ENCODE results near the gene CALML4. TPM values are rescaled to one million over a fixed set of nuclear protein-coding genes. Genes with fewer than 3 reads are reported as not detected.

CALML4 gene
- total RNA-seq, 1 donor = 2.7 TPM

DNA sequence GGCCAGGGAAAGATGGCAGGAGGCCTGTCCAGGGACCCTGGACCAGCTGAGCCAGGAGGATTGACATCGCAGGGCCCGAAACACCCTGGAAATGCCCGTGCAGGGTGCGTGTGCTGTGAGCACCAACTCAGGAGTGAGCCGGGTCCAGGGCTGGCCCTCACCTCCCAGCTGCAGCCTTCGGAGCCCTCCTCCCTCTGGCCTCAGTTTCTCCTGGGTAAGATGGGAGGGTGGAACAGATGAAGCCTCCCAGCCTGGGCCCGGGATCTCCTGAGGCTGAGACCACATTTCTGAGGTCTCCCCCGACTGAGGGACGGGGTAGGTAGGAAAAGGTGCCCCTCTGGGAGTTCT, 5.3 kb upstream of the CALML4 start:
- no peak overlapping the region for H3K4me3 ChIP-seq (ENCODE audit: low read depth, low read length)
- no peak for DNase-seq (ENCODE audit: low read depth)
- TF ChIP-seq, protein P1, sequence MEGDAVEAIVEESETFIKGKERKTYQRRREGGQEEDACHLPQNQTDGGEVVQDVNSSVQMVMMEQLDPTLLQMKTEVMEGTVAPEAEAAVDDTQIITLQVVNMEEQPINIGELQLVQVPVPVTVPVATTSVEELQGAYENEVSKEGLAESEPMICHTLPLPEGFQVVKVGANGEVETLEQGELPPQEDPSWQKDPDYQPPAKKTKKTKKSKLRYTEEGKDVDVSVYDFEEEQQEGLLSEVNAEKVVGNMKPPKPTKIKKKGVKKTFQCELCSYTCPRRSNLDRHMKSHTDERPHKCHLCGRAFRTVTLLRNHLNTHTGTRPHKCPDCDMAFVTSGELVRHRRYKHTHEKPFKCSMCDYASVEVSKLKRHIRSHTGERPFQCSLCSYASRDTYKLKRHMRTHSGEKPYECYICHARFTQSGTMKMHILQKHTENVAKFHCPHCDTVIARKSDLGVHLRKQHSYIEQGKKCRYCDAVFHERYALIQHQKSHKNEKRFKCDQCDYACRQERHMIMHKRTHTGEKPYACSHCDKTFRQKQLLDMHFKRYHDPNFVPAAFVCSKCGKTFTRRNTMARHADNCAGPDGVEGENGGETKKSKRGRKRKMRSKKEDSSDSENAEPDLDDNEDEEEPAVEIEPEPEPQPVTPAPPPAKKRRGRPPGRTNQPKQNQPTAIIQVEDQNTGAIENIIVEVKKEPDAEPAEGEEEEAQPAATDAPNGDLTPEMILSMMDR (IDR thresholded peaks at IDR 0.05; ENCODE audit: insufficient read depth, low read length) = no peak

DNA sequence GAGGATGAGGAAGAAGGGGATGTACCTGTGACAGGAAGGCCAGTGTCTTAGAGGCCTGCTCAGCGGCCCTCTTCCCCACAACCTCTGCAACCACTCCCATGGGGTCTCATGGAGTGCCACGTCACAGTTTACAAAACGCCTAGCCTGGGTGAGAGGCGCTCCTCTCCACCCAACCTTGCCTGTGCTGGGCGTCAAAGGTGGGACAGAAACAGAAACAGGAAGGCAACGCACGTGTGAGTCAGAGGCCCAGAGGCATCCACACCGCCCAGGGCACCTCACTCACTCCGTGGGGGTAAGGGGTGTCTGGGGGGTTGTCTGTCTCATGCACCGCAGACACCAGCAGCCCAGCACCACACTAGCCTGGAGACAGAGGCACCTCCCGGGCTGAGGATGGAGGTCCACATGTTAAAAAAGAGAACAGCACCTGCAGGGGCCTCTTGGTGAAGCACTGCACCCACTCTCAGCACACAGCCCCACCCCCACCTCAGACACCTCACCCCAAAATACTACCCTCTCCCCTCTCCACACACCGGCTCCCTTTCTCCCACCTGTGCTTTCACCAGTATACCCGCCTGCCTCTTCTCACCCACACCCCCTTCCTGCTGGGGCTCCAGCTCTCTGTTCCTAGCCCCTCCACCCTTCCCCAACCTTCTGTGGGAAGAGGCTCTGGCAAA, 4.7 kb upstream of the CALML4 start:
- DNase-seq (ENCODE audit: low read depth) = no peak
- no peak overlapping the region for H3K4me3 ChIP-seq (ENCODE audit: low read depth, low read length)
- TF ChIP-seq, protein P1 (IDR thresholded peaks at IDR 0.05; ENCODE audit: insufficient read depth, low read length) = no peak

DNA sequence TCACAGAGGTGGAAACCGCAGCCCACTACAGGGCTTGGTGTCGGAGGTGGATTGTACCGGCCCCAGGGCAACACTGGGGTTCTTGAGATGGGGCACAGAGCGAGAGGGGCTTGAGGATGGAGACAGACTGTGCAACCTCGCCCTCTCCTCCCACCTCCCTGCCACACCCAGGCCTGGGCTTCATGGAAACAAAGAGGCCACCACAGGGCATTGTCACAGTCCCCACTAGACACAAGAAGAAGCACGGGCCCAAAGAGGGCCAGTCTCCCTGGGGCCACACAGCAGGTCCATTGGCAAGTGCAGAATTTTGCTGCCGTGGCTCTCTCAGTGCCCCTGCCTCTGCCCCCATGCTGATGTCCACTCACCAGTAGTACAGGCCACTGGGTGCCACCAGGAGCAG, 4.1 kb upstream of the CALML4 start:
- TF ChIP-seq, protein P1 (IDR thresholded peaks at IDR 0.05; ENCODE audit: insufficient read depth, low read length) = no peak
- DNase-seq (ENCODE audit: low read depth) = no peak

DNA sequence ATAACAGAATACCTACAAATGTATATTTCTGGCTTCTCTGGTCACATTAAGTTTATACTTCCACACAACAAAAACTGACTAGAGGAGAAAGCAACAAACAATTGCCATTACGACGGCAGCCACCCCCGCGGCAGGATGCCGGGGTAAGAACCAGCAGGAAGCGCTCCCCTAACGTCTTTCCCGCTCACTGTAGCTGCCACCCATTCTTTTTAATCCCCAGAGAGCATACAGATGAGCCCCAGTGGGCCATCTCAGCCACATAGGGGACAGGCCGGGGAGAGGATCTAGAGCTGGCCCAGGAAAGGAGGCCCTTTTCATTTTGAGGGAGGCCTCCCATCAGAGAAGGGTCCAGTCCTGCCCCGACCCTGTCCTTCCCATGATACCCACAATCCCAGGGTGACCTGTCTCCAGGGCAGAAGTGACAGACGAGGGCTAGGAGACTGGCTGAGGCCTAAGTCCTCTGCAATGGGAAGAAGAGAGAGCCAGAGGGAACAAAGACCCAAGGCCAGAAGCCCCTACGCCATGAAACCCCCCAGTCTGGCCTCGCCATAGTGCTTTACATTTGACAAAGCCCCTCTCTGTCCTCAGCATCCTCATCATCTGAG, 3.6 kb upstream of the CALML4 start:
- TF ChIP-seq, protein P1 (IDR thresholded peaks at IDR 0.05; ENCODE audit: insufficient read depth, low read length) = no peak
- no peak overlapping the region for H3K4me3 ChIP-seq (ENCODE audit: low read depth, low read length)

More for the DNA sequence above, 4.1 kb upstream of the CALML4 start:
- no peak overlapping the region for H3K4me3 ChIP-seq (ENCODE audit: low read depth, low read length)

DNA sequence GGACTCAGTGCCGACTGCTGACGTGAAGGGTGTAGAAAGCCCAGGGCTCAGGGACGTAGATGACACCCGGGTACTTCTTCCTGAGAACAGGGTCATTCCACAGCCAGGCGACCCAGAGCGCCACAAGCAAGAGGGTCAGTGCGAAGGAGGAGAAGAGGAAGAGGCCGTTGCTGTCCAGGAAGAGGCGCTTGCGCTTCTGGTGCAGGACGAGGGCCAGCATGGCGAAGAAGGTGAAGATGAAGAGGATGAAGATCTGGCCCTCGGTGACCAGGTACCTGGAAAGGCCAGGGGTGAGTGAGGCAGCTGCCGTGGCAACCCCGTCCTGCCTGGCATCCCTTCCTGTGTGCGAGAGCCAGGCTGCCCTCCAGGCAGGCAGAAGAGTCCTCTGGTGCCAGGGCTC, 3.0 kb upstream of the CALML4 start:
- no peak overlapping the region for H3K4me3 ChIP-seq (ENCODE audit: low read depth, low read length)
- TF ChIP-seq, protein P1 (IDR thresholded peaks at IDR 0.05; ENCODE audit: insufficient read depth, low read length) = no peak
- DNase-seq (ENCODE audit: low read depth) = no peak

More for the DNA sequence above, 3.6 kb upstream of the CALML4 start:
- no peak for DNase-seq (ENCODE audit: low read depth)

DNA sequence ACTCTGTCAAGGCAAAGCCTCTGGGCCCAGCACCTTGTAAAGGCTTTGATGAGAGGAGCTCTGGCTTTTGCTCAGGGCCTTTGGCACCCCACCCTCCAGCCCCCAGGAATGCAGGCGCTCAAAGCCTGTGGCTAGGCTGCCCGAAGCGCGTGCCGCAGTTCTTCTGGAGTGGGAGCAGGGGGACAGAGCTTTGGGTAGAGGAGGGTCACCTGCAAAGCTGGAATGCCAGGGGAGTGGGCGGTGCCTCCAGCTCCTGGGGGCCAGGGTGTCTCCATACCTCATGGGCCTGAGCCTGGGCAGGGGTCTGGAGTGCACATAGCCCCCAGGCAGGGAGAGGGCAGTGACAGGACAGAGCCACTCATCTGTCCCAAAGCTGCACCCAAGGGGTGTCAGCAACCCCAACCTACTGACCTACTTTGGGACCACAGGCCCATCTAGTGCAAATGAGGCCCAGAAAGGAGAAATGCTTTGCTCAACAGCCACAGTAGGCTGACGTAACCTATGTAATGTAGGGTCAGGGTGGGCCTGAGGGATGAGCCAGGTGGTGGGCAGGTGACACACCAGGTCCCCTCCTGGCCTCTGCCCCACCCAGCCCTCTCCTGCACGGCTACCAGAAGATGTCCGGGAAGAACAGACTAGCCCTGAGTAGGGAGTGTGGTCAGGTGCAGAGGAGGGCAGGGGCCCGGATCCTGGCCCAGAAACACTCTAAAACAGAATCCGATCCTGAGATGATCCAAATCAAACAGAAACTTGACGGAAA, 2.2 kb upstream of the CALML4 start:
- DNase-seq (ENCODE audit: low read depth) = no peak
- no peak overlapping the region for H3K4me3 ChIP-seq (ENCODE audit: low read depth, low read length)
- TF ChIP-seq, protein P1 (IDR thresholded peaks at IDR 0.05; ENCODE audit: insufficient read depth, low read length) = no peak
